ENCODE results near the gene GIMAP6.
"Not testable (repeated sequence)": the region's sequence is repeated elsewhere in the genome, so short reads cannot be mapped to it uniquely, and the experiment has no call there.

- not testable (repeated sequence) for TF ChIP-seq ZNF281 (CRISPR knock-in tag; IDR thresholded peaks at IDR 0.05; ENCODE audit: borderline replicate concordance); TCF7 (IDR thresholded peaks at IDR 0.05; ENCODE audit: low read depth); ZKSCAN1 (IDR thresholded peaks at IDR 0.05; ENCODE audit: low read length); MYPOP (CRISPR knock-in tag; IDR thresholded peaks at IDR 0.05); DR1 (CRISPR knock-in tag; IDR thresholded peaks at IDR 0.05); POLR2A (IDR thresholded peaks at IDR 0.05; ENCODE audit: insufficient read depth in 1 of 2, low read depth in 2 of 2, low read length in 2 of 2); RFX5 (IDR thresholded peaks at IDR 0.05; ENCODE audit: low read depth, low read length); SRSF9 (IDR thresholded peaks at IDR 0.05; ENCODE audit: borderline replicate concordance, insufficient read depth, low read depth, low read length, poor library complexity, severe bottlenecking)
Measured at GRCh38 chr7:150603600-150603999, 28.6 kb downstream of the GIMAP6 start.
